ENCODE measurements around the gene ANXA4. TPM values are rescaled to one million over a fixed set of nuclear protein-coding genes. Genes with fewer than 3 reads are reported as not detected.

ANXA4 gene
- total and polyA plus RNA-seq, 2 of the 13 experiments (the other 11 are each of a cell fraction or from before 2014, with no cell fraction given) = 155 to 168 TPM

GRCh38 chr2:69781321-69782248 is 39.7 kb downstream of the ANXA4 start (continued):
- peak; percentile 94; the same call in 1 of the 2 replicates for TF ChIP-seq ZNF512B (CRISPR knock-in tag; IDR thresholded peaks at IDR 0.05; ENCODE audit: borderline replicate concordance)
- TF ChIP-seq DNMT3B (CRISPR knock-in tag; conservative IDR thresholded peaks at IDR 0.05) = peak; percentile 73; the same call in 1 of the 2 replicates
- no peak for TF ChIP-seq ZBTB37 (CRISPR knock-in tag; IDR thresholded peaks at IDR 0.05)
- TF ChIP-seq ZNF75D (CRISPR knock-in tag; IDR thresholded peaks at IDR 0.05; ENCODE audit: borderline replicate concordance) = no peak
- TF ChIP-seq RAD21 (CRISPR knock-in tag; IDR thresholded peaks at IDR 0.05) = no peak
- TF ChIP-seq ZNF788 (CRISPR knock-in tag; IDR thresholded peaks at IDR 0.05; ENCODE audit: borderline replicate concordance) = peak; percentile 54; the same call in 1 of the 2 replicates
- no peak for TF ChIP-seq ZNF776 (CRISPR knock-in tag; IDR thresholded peaks at IDR 0.05)
- peak; percentile 80 for TF ChIP-seq FOXA1 (IDR thresholded peaks at IDR 0.05)
- TF ChIP-seq FOXA1 (CRISPR knock-in tag; IDR thresholded peaks at IDR 0.05) = peak; percentile 97
- TF ChIP-seq KMT2B (CRISPR knock-in tag; IDR thresholded peaks at IDR 0.05) = peak; percentile 68; the same call in 1 of the 2 replicates
- TF ChIP-seq ZMYM2 (CRISPR knock-in tag; IDR thresholded peaks at IDR 0.05) = no peak
- no peak for TF ChIP-seq HMGA1 (CRISPR knock-in tag; conservative IDR thresholded peaks at IDR 0.05)
- TF ChIP-seq AKNA (CRISPR knock-in tag; IDR thresholded peaks at IDR 0.05; ENCODE audit: borderline replicate concordance) = no peak
- peak; percentile 92; the same call in 1 of the 2 replicates for TF ChIP-seq ZBTB20 (CRISPR knock-in tag; IDR thresholded peaks at IDR 0.05; ENCODE audit: borderline replicate concordance, low read depth)
- no peak for TF ChIP-seq PRDM15 (CRISPR knock-in tag; IDR thresholded peaks at IDR 0.05)

Data from HepG2 (cell line).